GM18498 (cell line): Measurements from ENCODE around the gene CDC42BPA.

Source experiments
- ATAC-seq: cut with Tn5 transposase; IDR thresholded peaks from one replicate; pipeline ENCODE4 v1.9.1; 2021; ENCODE audit warnings: mild to moderate bottlenecking, moderate library complexity; ENCODE audit not compliant: unreplicated experiment

CDC42BPA gene

DNA sequence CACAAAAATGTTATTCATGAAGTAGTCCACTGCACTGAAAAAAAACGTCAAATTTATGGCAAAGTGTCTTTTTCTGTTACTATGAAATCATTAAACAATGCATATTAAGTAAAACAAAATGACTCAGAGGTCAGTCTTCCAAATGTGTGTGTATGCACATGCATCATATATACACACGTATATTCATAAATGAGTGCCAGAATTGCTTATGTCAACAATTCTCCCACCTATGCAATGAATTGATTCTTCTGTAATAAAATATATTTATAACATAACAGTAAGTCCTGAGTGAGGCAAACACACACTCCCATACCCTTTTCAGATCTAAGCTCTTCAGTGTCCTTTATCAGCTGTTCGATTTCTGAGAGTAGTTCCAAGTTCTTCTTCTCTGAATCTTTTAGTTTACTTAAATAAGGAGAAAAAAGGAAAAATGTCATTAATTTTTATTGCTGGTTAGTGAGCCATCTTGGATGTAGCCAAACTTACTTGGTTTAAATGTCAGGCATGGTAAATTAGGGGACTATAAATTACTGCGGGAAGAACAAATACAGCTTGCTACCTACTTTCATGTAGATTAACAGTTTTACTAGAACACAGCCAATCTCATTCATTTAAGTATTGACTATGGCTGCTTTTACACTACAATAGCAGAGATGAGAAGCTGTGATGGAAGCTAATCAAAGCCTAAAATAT, 246.3 kb downstream of the CDC42BPA start:
- ATAC-seq, result no peak

DNA sequence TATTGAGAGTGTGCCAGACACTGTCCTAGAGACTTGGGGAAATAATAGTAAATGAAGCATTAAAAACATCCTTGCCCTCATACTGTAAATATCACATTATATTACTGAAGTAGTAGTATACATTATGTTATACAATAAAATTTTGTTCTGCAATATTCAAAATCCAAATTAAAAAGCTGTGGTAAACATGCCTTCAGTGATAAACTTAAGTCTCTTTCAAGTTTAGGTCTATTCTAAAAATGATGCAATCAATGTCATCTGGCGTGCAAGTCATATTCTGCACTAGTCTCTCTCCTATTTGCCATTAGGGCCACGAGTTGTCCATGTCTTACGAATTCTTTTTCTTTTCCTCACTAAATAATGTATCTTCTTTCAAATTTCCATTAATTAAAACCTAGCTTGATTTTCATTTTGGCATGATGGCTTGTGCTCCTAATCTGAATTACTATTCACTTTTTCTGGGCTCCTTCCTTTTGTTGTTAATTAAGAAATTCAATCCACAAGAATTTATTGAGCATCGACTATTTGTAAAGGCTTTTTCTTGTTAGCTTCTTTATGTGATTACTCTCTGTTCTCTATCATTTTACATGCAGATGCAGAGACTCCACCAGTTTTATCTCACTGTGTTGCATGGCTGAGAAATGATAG, 247.5 kb downstream of the CDC42BPA start:
- ATAC-seq, result no peak

DNA sequence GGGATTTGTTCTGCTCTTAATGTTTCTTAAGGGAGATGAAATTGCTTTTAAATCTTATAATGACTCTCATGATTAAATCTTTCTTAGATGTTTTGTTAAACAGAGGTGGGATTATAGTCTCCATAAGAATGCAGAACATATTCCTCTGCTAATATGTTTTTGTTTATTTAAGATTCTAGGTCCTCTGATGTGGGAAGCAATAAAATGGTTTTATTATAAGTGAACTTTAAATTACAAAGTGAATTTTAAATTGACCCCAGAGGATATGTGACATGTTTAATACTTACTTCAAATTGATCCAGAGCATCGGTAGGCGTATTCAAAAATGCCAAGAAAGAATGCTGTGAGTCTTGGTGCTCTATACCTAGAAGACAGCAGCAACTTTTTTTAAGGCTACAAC, 248.8 kb downstream of the CDC42BPA start:
- ATAC-seq, result no peak

DNA sequence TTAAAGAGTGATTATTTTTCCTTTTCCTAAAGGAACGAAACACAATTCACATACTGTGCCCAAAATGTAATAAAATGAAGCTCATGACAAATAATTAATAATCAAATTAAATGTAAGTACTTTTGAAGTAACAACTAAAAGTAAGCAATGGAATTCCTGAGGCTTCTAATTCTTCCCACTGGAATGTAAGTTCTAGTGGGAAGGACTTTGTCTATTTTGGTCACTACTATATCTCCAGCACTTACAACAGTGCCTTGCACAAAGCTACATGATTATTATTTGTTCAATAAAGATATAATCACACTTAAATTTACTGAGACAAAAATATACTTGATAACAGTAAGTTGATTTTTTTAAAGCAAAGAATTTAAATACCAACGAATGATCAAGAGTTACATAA, 249.4 kb downstream of the CDC42BPA start:
- no peak for ATAC-seq

DNA sequence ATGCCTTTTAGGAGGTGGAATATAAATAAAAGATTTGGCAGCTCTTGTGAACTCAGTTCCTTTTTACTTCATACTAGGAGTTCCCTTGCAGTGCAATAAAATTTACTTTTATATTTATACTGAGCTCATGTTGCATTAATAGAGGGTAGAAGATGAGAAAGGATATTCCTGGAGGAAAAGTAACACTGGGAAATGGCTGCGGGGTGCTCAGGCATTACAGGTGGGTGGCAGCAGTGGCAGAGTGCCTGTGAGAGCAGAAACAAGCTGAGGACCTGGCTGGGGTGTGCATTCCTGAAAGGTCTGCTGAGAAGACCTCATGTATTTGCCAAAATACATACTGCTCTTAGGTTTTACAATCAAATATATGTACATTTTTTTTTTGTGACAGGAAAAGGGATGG, 251.3 kb downstream of the CDC42BPA start:
- no peak for ATAC-seq

DNA sequence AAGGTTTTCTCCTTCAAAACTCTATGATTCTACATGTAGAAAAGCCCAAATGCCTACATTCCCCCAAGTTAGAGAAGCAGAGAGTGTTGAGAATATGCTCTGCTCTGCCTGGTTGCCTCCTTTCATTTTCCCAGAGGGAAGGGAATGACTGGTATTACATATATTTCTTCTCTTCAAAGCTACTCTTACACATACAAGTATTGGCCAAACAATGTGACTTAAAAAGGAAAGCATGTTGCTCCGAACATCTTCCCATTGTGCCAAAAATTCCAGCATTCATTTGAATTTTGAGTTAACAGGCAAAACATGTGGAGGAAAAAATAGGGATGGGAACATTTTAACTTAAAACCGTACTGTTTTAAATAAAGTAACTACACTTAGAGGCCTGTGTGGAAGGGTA, 253.0 kb downstream of the CDC42BPA start:
- no peak for ATAC-seq

DNA sequence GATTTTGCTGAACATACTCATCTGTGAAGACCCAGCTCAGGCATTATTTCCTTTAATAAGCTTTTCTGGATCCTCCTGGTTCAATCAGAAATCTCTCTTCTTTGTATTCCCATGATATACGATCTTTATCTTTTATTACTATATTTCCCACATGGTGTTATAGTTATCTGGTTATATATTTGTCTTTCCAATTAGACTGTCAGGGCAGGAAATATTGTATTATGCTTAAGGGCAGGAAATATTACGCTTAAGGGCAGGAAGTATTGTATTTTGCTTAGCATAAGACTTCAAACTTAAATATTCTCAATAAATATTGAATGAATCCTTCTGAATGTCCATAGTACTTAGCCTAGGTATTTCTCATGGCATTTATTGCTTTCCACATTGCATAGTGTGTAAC, 256.0 kb downstream of the CDC42BPA start:
- no peak for ATAC-seq

DNA sequence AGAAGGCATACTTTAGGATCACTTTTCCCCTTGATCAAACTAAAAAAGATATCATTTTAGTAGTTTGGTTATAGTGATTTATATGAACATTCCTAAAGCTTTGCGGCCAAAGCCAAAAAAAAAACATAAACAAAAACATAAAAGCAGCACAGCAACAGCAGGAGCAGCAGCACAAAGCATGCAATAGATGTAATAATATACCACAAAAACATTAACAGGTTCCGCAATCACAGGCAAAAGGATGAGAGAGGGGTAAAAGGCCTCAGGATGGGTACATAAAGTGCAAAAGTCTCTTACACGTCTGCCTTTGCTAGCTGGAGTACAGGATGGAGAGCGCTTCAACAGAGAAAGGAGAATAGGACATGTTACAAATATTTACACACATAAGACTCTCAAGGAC, 259.2 kb downstream of the CDC42BPA start:
- ATAC-seq, result no peak

DNA sequence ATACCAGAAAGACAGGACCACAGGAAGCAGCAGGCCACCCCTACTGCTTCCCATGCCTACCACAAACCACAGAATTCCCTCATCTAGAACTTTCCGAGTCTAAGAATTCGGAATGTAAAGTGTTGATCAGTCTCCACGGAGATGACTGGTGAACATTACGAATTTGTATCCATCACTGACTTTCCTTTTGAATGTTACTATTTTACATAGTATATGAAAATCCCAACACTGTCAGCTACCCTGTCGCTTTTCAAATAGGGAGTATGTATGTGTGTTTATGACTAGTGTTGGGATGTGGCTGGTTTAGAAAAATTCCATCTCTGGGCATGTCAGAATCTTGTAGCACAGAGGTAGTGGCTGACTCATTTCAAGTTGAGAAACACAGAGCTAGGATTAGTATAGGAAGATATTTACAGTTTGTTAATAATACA, 260.0 kb downstream of the CDC42BPA start:
- ATAC-seq, result no peak

DNA sequence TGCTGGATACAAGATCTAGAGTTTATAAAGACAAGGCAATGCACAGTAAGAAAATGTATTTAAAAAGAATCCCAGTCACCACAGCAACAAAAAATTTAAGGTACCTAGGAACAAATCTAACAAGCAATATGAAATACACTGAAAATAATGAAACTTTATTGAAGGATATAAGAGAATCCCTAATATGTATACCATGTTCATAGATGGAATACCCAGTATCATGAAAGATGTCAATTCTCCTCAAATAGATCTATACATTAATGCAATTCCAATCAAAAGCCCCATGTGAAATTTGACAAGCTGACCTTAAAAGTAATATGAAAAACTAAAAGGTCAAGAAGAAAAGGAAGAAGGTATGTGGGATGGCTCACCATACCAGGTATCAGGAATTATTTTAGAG, 269.0 kb downstream of the CDC42BPA start:
- ATAC-seq, result no peak

DNA sequence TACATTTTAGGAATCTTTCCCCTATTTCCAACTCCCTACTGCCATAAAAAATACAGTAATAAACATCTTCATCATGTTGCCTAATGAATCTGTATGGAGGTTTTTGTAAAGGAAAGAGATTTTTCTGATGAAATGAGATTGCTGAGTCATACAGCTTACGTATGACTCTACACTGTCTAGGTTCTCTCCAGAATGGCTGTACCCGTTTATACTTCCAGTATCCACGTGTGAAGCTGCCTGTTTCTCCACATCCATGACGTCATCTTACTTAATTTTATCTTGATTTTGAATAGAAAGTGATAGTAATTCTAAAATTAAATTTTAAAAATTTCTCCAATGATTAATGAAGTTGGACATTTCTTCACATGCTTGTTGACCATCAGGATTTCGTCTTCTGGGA, 274.5 kb downstream of the CDC42BPA start:
- ATAC-seq, result no peak

DNA sequence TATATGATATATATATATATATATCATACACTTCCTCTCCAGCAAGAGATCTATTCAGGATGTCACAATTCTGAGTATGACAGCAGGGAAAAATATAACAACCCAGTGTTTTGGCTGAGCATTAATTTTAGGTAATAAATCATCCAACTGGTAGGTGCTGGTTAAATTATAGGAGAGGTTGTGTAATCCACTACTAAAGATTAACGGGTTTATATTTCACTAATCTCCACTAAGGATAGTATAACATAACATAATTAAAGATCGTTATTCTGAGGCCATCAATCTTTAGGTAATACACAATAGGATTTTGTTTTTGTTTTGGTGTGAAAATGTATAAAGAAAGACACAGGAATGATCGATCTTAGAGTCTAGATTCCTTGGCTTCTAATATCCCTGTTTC, 276.0 kb downstream of the CDC42BPA start:
- ATAC-seq, result no peak

DNA sequence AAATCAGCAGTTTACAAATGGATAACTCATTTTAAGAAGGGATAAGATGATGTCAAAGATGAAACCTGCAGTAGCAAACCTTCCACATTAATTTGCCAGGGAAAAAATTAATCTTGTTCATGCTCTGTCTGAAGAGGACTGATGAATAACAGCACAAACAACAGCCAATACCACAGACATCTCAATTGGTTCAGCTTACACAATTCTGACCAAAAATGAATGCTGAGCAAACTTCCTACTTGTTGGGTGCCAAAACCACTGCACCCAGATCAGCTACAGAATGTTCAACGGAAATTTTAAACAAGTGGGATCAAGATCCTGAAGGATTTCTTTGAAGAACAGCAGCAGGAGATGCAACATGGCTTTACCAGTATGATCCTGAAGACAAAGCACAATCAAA, 279.9 kb downstream of the CDC42BPA start:
- no peak for ATAC-seq

DNA sequence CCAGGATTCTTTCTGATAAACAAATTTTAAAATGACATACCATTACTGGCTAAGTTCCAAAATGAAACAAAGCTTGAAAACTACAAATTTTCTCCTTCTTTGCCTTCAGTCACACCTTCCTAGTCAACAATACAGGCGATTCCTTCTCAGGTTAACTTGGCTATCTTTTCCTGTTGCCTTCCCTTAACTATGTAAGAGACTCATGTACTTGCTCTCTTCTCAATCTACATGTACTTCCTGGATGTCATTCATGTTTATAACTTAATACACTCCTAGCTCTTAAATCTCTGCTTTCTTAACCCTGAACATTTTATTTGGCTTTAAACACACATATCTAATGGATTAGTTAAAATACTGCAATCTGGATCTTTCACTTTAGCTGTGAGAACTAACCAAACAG, 281.2 kb downstream of the CDC42BPA start:
- ATAC-seq, result no peak

DNA sequence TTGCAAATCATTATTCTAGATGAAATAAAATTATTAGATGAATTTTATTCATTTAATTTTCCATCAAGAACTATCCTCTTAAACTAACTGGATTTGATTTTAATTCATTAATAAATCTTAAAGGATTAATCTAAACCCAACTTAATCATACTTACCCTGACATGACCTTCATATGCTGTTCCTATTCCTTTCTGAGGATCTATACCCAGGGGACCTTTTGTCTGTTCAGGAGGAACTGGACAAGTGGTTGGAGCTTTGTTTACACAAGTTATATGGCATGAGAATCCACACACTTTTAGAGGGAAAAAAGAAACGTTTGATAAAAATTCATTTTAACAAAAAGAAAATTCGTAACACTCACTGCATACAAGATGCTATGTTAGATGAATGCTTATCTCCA, 283.0 kb downstream of the CDC42BPA start:
- ATAC-seq, result no peak

DNA sequence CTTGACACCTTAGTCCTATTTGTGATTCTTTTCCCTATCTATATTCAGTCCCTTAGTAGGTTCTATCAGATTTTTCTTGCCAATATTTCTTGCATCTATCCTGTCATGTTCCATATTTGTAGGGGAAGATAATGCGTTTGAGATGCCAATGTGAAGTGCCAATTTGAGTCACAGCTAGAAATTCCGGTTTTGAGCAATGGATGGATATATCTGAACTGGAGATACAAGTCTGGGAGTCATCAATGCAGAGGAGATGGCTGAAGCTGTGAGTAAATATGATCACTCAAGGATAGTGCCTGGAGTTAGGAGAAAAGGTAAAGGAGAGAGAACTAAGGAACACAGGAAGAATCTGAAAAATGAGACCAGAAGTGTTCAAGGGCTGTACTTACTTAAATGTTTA, 284.4 kb downstream of the CDC42BPA start:
- no peak for ATAC-seq

DNA sequence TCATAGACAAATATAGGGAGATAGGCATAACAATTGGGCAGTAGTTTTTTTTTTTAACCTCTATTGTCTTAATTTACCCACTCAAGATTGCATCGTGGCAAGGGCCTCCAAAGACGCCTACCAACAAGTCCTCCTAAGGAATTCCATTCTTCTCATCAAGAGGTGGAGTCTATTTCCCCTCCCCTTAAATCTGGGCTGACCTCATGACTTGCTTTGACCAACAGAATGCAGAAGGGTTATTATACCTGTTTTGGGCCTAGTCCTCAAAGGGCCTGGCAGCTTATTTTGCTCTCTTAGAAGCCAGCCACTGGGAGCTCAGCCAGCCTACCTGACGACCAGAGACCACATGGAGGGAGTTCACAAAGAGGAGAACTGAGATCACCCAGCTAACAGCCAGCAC, 285.9 kb downstream of the CDC42BPA start:
- no peak for ATAC-seq

DNA sequence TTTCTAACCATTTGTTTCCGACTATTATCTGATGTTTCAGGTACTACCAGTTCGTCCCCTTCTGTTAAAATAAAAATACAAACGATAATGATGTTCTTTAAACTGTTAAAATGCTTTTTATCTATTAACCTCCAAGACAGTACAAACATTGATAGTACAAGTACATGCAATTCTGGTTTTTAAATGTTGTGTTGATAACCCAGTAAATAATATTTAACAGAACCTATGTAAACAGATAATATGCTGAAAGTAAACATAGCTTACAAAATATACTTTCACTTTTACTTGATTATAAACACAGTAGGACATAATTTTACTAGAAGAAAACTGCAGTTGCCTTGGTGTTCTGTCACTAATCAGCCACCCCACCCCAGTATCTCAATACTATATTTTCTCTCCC, 301.3 kb downstream of the CDC42BPA start:
- ATAC-seq, result no peak

DNA sequence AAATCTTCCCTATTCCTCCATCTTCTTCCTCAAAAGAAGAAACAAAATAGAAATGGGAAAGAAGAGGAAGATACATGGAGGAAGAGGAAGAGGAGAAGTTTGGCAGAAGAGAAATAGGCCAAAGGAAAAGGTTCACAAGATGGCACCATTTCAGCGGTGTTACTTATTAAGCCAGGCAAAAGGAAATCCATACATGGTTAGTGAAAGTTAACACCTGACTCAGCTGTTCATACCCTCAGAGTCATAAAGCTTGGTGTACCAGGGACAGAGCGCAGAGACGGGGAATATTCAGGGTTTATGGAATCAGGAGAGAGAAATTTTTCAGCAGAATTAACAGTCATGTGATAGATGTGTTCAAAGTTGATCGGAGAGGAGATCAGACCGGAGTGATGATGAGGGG, 307.6 kb downstream of the CDC42BPA start:
- ATAC-seq, result no peak

DNA sequence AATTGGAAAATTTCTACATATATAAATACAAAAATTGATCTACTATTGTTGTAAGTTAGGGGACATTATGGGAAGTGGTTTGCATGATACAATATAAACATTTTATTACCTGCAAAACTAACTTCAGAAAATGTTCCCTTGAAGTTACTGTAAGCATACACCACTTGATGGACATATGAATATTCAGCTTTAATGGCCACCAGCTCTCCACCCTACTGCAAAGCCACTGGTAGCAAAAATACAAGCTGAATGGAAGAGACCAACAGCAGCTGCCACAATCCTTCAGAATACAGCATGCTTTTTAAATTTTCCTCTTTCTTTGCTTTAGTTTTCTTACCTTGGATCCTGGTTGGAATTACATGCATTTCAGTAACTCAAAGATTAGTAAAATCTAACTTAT, 308.4 kb downstream of the CDC42BPA start:
- no peak for ATAC-seq

DNA sequence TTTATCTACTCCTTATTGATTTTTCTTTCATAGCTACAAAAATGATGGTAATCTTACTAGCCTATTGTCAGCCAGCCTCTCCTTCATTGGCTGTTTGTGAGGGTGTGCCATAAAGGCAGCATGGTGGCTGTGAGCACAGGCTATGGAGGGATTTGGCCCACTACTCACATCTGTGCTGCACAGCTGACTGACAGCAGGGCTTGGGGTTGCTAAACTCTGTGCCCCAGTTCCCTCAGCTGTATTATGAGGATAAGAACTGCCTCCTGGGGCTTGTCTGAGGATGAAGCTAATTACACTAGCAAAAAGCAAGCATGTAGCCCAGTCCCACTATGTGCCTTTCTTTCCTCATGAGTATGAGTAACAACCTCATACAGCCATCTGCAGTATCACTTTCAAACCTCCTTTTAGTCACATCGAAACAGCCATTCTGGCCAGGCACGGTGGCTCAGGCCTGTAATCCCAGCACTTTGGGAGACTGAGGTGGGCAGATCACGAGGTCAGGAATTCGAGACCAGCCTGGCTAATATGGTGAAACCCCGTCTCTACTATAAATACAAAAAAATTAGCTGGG, 312.0 kb downstream of the CDC42BPA start:
- ATAC-seq, result no peak

DNA sequence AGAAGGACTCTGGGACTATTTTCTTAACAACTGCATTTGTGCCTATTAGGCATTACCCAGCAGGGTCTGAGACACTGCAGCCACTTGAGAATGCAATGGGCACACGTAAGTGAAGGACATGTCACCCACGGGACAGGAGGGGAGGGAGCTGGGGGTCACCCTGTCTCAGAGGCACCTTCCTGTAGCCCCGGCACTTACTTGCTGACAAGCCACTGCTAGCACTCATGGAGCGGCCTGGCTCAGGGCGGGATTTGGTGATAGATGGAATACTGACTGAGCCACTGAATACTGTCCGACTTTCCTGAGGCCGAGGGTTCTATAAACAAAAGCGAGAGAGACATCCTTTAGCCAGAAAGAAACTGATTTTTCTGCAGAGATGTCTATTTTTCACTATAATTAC, 313.5 kb downstream of the CDC42BPA start:
- ATAC-seq, result no peak

DNA sequence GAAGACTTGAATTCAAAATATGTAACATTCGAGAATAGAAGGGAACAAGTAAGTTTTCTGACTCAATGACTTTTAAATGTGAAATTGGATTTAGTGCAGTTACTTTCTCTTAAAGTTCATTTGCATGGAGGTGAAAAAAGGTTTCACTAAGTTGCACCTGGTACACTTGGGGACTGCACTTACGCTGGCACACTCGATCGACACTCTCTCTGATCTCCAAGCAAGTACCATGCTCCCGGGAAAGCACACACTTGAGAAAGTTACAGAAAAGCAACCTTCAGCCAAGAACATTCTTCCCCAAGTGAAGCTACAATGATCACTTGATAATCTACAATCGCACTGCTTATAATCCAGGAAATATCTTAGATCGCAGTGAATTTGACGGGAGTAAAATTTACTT, 315.1 kb downstream of the CDC42BPA start:
- ATAC-seq, result no peak
